Suprapubic skin (tissue), 4 donors: Measurements from ENCODE around the gene STX16. TPM values are rescaled to one million over a fixed set of nuclear protein-coding genes. Genes with fewer than 3 reads are reported as not detected.

Source experiments
- DNase-seq, 2 donors: peaks; one replicate each; pipeline ENCODE4 v3.0.0-alpha.2; 2019; ENCODE audit warnings: low spot score in 2 of 2
- H3K27ac ChIP-seq: fragments of 200-600 bp; sonication (generic); one replicate; pipeline ENCODE4 v1.5.1; 2019
- H3K27me3 ChIP-seq: fragments of 200-600 bp; sonication (generic); one replicate; pipeline ENCODE4 v1.5.1; 2019
- H3K36me3 ChIP-seq: fragments of 200-600 bp; sonication (generic); one replicate; pipeline ENCODE4 v1.5.1; 2019
- H3K4me1 ChIP-seq: fragments of 200-600 bp; sonication (generic); one replicate; pipeline ENCODE4 v1.5.1; 2019
- H3K4me3 ChIP-seq: fragments of 200-600 bp; sonication (generic); one replicate; pipeline ENCODE4 v1.5.1; 2019; ENCODE audit warnings: mild to moderate bottlenecking
- H3K9me3 ChIP-seq: fragments of 200-600 bp; sonication (generic); one replicate; pipeline ENCODE4 v1.5.1; 2019
- CTCF ChIP-seq, 2 donors: fragments of 200-600 bp in 1 of 2; fragments of 450-650 bp in 1 of 2; sonication (generic) in 1 of 2; IDR thresholded peaks; one replicate each; pipeline ENCODE4 v1.5.1; 2016 to 2019; ENCODE audit warnings: antibody characterized with exemption in 2 of 2, mild to moderate bottlenecking in 1 of 2, moderate library complexity in 1 of 2
- EP300 ChIP-seq: sonication (generic); formaldehyde crosslinking; IDR thresholded peaks from one replicate; pipeline ENCODE4 v1.6.1; 2017; ENCODE audit warnings: antibody characterized with exemption
- POLR2A ChIP-seq, 2 donors: fragments of 450-650 bp; IDR thresholded peaks; one replicate each; pipeline ENCODE4 v1.6.1; 2017; ENCODE audit warnings: antibody characterized with exemption in 2 of 2, mild to moderate bottlenecking in 2 of 2, moderate library complexity in 2 of 2
- POLR2AphosphoS5 ChIP-seq, 3 donors: sonication (generic); formaldehyde crosslinking; IDR thresholded peaks; one replicate each; pipeline ENCODE4 v1.6.1; 2017; ENCODE audit warnings: antibody characterized with exemption in 3 of 3
- WGBS: methylation state at CpG from one replicate; pipeline ENCODE4 v1.1.5; 2018; 5-methylcytosine and 5-hydroxymethylcytosine counted together
- total RNA-seq, 4 donors: library from RNA; depleted of rRNA; stranded (reverse); fragments of >200 nt; gene quantifications; one replicate each; pipeline ENCODE4 v1.1.0, GENCODE V29; 2016

STX16 gene
- total RNA-seq, 4 donors from 2014 or later: 35.6 to 138 (median 50.9) TPM

- WGBS: 93% methylated on average over 9 of the region's 9 CpGs
- DNase-seq: no peak
- Histone ChIP-seq H3K36me3 (no peaks in the 10 kb centered on the region), H3K27me3 (peaks cover 16% of the 10 kb centered on the region), H3K4me3 (no peak overlapping the region), H3K27ac (no peak overlapping the region), H3K4me1 (peaks cover 11% of the 10 kb centered on the region), H3K9me3 (no peaks in the 10 kb centered on the region)
- no peak for TF ChIP-seq EP300
- TF ChIP-seq POLR2A (IDR thresholded peaks at IDR 0.05): no peak
These were observed 29.1 kb upstream of the STX16 start for GRCh38 chr20:58621906-58622548.

- Histone ChIP-seq H3K9me3 (no peaks in the 10 kb centered on the region), H3K4me3 (no peak overlapping the region), H3K27me3 (peaks cover 16% of the 10 kb centered on the region), H3K36me3 (no peaks in the 10 kb centered on the region), H3K27ac (no peak overlapping the region), H3K4me1 (peaks cover 11% of the 10 kb centered on the region)
- DNase-seq: no peak
- WGBS: 85% methylated on average over 13 of the region's 13 CpGs
- TF ChIP-seq POLR2AphosphoS5 (IDR thresholded peaks at IDR 0.05): no peak
- no peak for TF ChIP-seq POLR2A (IDR thresholded peaks at IDR 0.05)
- no peak for TF ChIP-seq CTCF (IDR thresholded peaks at IDR 0.05)
- TF ChIP-seq EP300: no peak
These were observed 28.2 kb upstream of the STX16 start for GRCh38 chr20:58622671-58623578.

GRCh38 chr20:58623579-58624473, 27.3 kb upstream of the STX16 start:
- Histone ChIP-seq H3K4me1 (peaks cover 10% of the 10 kb centered on the region), H3K27ac (no peak overlapping the region), H3K9me3 (no peaks in the 10 kb centered on the region), H3K4me3 (no peak overlapping the region), H3K36me3 (no peaks in the 10 kb centered on the region), H3K27me3 (peaks cover 16% of the 10 kb centered on the region)
- no peak for TF ChIP-seq POLR2A (IDR thresholded peaks at IDR 0.05)
- no peak for TF ChIP-seq CTCF (IDR thresholded peaks at IDR 0.05)
- no peak for TF ChIP-seq EP300
- 61% methylated on average over 15 of the region's 29 CpGs for WGBS
- DNase-seq: no peak

DNA sequence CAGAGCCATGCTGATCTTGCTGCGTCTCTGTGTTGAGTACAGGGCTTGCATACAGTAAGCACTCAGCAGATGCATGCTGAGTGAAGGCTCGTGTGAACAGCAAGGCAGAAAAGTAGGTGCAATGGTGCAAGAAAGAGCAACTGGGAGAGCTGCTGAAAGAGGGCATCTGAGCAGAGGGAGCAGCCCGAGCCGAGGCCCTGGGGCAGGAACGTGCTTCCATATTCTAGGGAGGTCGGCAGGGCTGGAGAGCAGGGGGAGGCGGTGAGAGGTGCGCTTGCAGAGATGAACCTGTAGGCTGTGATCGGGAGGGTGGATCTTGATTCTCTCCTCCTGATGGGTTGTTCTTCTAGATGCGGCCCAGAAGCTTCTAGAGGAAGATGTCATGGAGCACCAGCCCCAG, 26.4 kb upstream of the STX16 start:
- H3K9me3 ChIP-seq: no peaks in the 10 kb centered on the region
- DNase-seq: no peak
- TF ChIP-seq POLR2AphosphoS5 (IDR thresholded peaks at IDR 0.05) (no peak), CTCF (IDR thresholded peaks at IDR 0.05) (no peak), EP300 (no peak), POLR2A (IDR thresholded peaks at IDR 0.05) (no peak)
- H3K4me3 ChIP-seq: no peak overlapping the region
- 89% methylated on average over 10 of the region's 10 CpGs for WGBS
- H3K36me3 ChIP-seq: no peaks in the 10 kb centered on the region
- H3K27me3 ChIP-seq: peaks cover 10% of the 10 kb centered on the region
- H3K4me1 ChIP-seq: peaks cover 5% of the 10 kb centered on the region
- H3K27ac ChIP-seq: no peak overlapping the region

- DNase-seq: no peak
- Histone ChIP-seq H3K27me3 (peaks cover 5% of the 10 kb centered on the region), H3K4me1 (peaks cover 5% of the 10 kb centered on the region), H3K36me3 (no peaks in the 10 kb centered on the region), H3K9me3 (no peaks in the 10 kb centered on the region), H3K27ac (no peak overlapping the region), H3K4me3 (no peak overlapping the region)
- WGBS: 70% methylated on average over 5 of the region's 6 CpGs
- no peak for TF ChIP-seq POLR2AphosphoS5 (IDR thresholded peaks at IDR 0.05)
- no peak for TF ChIP-seq CTCF (IDR thresholded peaks at IDR 0.05)
- TF ChIP-seq POLR2A (IDR thresholded peaks at IDR 0.05): no peak
- no peak for TF ChIP-seq EP300
These were observed 25.5 kb upstream of the STX16 start for GRCh38 chr20:58625585-58625984.
